Measurements from ENCODE around the gene VWF.
A peak's percentile ranks its signal among the peaks of the same experiment; 100 is the strongest.
"Not testable (repeated sequence)": the region's sequence is repeated elsewhere in the genome, so short reads cannot be mapped to it uniquely, and the experiment has no call there.

VWF gene

GRCh38 chr12:6029401-6029800, 95.1 kb downstream of the VWF start:
- no peak for DNase-seq

GRCh38 chr12:6026998-6027397, 97.5 kb downstream of the VWF start:
- DNase-seq = no peak

- DNase-seq = not testable (repeated sequence)
Measured at GRCh38 chr12:6025703-6026298, 98.7 kb downstream of the VWF start.

GRCh38 chr12:6024066-6024465, 100.4 kb downstream of the VWF start:
- not testable (repeated sequence) for DNase-seq

GRCh38 chr12:6020930-6021329, 103.5 kb downstream of the VWF start:
- no peak for DNase-seq

- not testable (repeated sequence) for DNase-seq
Measured at GRCh38 chr12:6020511-6020910, 104.0 kb downstream of the VWF start.

- DNase-seq = not testable (repeated sequence)
Measured at GRCh38 chr12:6019256-6019655, 105.2 kb downstream of the VWF start.

GRCh38 chr12:6018265-6018664, 106.2 kb downstream of the VWF start:
- DNase-seq = no peak

- DNase-seq = no peak
Measured at GRCh38 chr12:6016756-6017155, 107.7 kb downstream of the VWF start.

- DNase-seq = not testable (repeated sequence)
Measured at GRCh38 chr12:6016004-6016403, 108.5 kb downstream of the VWF start.

- not testable (repeated sequence) for DNase-seq
Measured at GRCh38 chr12:6015271-6015670, 109.2 kb downstream of the VWF start.

GRCh38 chr12:6010631-6011350, 113.7 kb downstream of the VWF start:
- DNase-seq = not testable (repeated sequence)

GRCh38 chr12:5997260-5997659, 127.2 kb downstream of the VWF start:
- DNase-seq = no peak

- DNase-seq = no peak
Measured at GRCh38 chr12:5996459-5996858, 128.0 kb downstream of the VWF start.

GRCh38 chr12:5989621-5990020, 134.8 kb downstream of the VWF start:
- no peak for DNase-seq

GRCh38 chr12:5988659-5989116, 135.8 kb downstream of the VWF start:
- peak; percentile 15 to 80 for DNase-seq

- DNase-seq = no peak
Measured at GRCh38 chr12:5988088-5988487, 136.4 kb downstream of the VWF start.

- DNase-seq = no peak
Measured at GRCh38 chr12:5987573-5987972, 136.9 kb downstream of the VWF start.

- no peak for DNase-seq
Measured at GRCh38 chr12:5985471-5985870, 139.0 kb downstream of the VWF start.

GRCh38 chr12:5984873-5985272, 139.6 kb downstream of the VWF start:
- DNase-seq = no peak

GRCh38 chr12:5982106-5982505, 142.4 kb downstream of the VWF start:
- no peak for DNase-seq

- no peak for DNase-seq
Measured at GRCh38 chr12:5977556-5977955, 146.9 kb downstream of the VWF start.

GRCh38 chr12:5976711-5977110, 147.8 kb downstream of the VWF start:
- no peak for DNase-seq

GRCh38 chr12:5976196-5976595, 148.3 kb downstream of the VWF start:
- DNase-seq = no peak
